ENCODE results near the gene SPINT1.
A peak's percentile ranks its signal among the peaks of the same experiment; 100 is the strongest.

SPINT1 gene

GRCh38 chr15:40843885-40844695 is at the start of gene SPINT1:
Gene SPINT1, plus strand, starts transcription at chr15:40844048. Its CDS starts 507 bp downstream, at chr15:40844555.
- no peak for DNase-seq (ENCODE audit: low spot score)

DNA sequence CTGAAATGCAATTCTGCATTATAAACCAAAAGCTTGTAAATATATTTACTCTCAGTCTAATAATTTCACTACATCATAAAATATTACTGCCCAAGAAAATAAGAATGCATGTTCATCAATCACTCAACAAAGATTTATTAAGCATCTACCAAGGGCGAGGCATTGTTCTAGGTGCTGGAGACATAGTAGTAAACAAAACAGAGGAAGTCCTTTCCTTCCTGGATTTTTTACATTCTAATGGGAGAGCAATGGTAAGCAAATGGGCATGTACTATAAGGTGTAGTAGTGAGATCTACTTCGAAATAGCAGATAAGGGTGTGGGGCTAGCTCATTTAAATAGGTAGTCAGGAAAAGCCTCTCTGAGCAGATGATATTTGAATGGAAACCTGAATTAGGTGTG is 47.8 kb upstream of the SPINT1 start:
- DNase-seq (ENCODE audit: low spot score) = no peak

GRCh38 chr15:40796512-40796911 is 47.3 kb upstream of the SPINT1 start:
- DNase-seq (ENCODE audit: low spot score) = no peak

DNA sequence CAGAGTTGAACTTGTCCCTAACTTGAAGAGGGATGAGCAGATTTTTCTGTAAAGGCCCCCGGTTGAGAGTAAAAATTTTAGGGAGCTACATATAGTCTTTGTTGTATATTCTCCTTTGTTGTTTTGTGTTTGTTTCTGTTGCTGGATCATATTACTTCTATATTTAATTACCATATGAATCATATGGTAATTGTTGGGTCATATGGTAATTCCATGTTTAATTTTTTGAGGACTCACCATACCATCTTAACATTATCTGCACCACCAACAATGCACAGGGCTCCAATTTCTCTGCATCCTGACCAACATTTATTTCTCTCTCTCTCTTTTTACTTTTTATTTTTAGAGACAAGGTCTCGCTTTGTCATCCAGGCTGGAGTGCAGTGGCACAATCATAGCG is 44.3 kb upstream of the SPINT1 start:
- no peak for DNase-seq (ENCODE audit: low spot score)

- no peak for DNase-seq (ENCODE audit: low spot score)
These were observed 40.8 kb upstream of the SPINT1 start for GRCh38 chr15:40803076-40803475.

GRCh38 chr15:40803688-40804087 is 40.2 kb upstream of the SPINT1 start:
- DNase-seq (ENCODE audit: low spot score) = no peak

GRCh38 chr15:40806672-40807027 is 37.2 kb upstream of the SPINT1 start:
- DNase-seq (ENCODE audit: low spot score) = no peak

DNA sequence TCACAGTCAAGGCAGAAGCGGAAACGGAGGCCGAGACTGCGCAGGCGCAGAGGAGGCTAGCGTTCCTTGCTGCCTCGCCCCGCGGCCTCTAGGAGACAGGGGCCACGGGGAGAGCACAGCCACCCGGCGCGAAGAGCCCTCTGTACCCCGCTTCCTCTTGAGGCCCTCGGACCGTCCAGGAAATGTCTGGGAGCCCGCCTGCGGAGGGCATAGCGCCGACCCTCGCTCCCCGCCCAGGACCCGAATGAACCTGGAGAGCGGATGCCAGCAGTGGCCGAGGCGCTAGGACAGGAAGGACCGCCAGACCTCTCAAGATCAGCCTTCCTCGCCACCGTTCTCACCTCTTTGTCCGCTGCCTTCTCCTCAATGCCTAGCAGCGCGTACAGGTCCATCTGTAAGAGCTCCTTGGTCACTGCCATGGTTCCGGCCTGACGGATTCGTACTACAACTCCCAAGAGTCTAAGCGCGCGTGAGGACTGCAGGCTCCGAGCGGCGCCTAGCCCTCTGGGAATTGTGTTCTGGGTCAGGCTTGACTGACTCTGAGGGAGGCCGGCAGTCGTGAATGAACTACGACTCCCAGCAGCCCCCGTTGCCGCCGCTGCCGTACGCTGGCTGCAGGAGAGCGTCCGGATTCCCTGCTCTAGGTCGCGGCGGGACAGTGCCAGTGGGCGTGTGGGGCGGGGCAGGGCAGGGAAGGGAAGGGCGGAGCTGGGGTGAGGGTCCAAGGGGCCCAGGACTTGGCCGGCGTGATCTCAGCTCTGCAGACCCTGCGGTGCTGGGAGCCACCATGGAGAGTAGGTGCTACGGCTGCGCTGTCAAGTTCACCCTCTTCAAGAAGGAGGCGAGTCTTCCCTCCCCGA is 36.6 kb upstream of the SPINT1 start, which contains the start of the genes DNAJC17 and ZFYVE19:
Gene DNAJC17 (minus strand): TSS at position 446 of the 860 bp plus-strand sequence. CDS start 27 bp downstream, at position 419.
Gene ZFYVE19 (plus strand): TSS at position 62 of the 860 bp plus-strand sequence. CDS start 501 bp downstream, at position 563.
- peak; percentile 99 for DNase-seq (ENCODE audit: low spot score)

GRCh38 chr15:40807888-40808461 is 35.9 kb upstream of the SPINT1 start:
- DNase-seq (ENCODE audit: low spot score) = no peak

DNA sequence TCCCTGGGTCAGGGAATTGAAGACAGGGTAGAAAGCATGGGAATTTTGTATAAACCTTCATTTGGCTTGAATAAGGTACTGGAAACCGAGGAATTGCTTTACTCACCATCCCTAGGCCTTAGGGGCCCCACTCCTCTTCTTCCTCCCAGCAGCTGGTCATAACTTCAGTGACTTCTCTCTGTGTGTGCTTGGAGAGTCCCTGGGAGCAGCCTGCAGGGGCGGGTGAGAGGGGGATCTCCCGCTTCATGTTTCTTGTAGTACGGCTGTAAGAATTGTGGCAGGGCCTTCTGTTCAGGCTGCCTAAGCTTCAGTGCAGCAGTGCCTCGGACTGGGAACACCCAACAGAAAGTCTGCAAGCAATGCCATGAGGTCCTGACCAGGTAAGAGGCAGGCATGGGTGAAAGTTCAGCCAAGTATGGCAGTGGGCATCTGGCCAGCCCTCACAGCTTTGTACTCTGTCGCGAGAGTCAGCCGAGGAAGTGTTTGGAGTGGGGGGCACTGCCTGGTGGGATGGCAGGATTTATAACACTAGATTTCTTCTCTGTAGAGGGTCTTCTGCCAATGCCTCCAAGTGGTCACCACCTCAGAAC is 34.9 kb upstream of the SPINT1 start:
- DNase-seq (ENCODE audit: low spot score) = no peak

GRCh38 chr15:40812721-40813425 is 31.0 kb upstream of the SPINT1 start:
- no peak for DNase-seq (ENCODE audit: low spot score)

DNA sequence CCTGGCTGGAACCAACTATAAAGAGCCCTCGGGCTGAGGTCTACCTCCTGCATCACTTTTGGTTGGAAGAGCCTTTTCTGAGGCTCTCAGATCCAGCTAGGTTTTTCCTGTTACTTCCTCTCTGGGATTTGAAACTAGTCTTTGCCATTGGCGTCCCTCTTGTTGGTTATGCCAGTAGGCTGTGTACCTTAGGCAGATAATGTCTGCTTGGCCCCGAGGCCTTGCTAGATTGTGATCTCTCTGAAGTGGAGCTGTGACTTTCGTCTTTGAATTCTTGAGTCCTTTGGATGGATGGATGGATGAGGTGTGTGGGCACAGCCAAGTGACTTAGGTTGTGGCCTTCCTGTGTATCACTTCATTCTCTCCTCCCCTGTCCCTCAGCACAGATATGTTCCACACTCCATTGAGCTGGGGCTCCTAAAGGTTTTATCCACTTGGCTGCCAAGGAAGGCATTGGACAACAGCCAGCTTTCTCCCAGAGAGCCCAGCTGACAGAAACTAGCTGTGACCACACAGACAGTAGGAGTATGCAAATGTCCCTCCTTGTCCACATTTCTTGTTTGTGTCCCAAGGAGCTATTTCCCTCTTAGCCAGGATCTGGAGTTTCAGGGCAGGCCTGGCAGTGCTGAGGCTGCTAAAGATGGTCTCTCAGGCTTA is 28.7 kb upstream of the SPINT1 start:
- no peak for DNase-seq (ENCODE audit: low spot score)

DNA sequence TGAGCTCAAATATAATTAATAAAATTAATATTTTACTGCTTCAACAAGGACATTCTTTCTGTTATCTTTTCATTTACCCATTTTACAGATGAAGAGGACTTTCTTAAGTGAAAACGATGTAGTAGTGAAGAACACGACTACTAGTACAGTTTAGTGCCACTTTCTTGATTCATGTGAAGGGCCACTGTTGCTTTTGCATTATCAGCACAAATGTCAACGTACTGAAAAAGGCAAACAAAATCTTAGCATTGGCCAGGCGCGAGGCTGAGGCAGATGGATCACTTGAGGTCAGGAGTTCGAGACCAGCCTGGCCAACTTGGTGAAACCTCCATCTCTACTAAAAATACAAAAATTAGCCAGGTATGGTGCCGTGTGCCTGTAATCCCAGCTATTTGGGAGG is 24.8 kb upstream of the SPINT1 start:
- DNase-seq (ENCODE audit: low spot score) = no peak

DNA sequence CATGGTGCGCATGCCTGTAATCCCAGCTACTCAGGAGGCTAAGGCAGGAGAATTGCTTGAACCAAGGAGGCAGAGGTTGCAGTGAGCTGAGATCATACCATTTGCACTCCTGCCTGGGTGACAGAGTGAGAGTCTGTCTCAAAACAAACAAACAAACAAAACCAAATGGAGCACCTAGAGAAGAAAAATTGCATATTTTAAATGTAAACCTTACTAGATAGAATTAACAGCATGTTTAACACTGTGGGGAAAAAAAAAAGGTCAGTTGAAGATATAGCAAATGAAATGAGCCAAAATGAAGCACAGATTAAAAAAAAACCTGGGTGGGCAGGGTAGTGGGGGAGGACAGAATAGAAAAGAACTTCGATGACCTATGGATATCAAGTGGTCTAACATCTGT is 22.7 kb upstream of the SPINT1 start:
- no peak for DNase-seq (ENCODE audit: low spot score)

DNA sequence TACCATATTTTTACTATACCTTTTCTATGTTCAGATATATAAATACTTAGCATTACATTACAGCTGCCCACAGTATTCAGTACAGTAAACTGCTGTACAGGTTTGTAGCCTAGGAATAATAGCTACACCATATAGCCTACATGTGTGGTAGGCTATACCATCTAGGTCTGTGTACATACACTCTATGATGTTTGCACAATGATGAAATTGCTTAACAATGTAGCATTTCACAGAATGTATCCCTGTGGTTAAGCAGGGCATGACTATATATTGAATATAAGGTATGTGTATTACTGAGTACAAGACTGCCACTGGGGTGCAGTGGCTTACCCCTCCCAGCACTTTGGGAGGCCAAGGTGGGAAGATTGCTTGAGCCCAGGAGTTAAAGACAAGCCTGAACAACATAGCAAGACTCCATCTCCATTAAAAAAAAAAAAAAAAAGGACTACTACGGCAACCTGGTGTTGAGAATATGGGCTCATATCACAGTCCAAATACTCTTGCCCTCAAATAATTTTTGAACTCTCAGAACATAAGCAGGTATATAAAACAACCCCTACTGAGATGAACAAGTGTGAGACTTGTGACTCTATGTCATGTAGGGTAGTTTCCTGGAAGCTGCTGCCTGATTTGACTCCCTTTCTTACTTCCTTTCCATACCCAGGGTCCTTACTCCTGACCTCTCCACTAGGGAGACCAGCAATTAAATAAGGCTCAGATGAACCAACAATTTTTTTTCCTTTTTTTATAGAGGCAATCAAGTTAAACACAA is 20.1 kb upstream of the SPINT1 start:
- no peak for DNase-seq (ENCODE audit: low spot score)

DNA sequence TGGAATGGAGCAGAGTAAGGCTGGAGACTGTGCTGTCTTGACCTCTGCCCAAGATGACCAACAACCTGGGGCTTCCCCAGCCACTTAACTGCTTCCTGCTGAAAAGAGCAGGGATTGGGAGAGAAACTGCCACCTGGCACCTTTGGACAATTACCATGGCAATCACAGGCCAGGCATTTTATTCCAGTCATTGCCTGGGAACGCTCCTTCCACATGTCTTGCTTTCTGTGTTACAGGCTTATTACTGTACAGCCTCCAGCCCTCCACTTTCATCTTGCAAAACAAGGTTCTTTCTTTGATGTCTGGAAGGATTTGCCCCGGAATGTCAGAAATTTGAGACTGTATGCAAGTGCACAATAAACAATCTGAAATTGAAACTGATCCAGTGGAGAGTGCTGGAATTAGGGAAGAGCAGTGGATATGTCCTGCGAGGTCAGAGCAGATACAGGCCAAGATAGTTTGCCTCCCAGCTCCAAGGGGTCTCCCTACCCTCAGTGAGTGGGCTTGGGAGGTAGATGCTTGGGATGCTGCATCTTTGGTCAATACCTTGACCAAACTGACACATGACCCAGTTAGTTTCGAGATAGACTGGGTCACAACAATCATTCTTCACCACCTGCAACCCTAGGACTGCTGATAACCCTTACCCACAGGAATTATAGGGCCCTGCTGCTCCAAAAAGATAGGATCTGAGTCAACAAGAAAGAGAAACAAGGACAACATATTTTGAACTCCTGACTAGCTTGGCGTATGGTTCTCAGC is 18.0 kb upstream of the SPINT1 start:
- no peak for DNase-seq (ENCODE audit: low spot score)

GRCh38 chr15:40826423-40827075 is 17.3 kb upstream of the SPINT1 start:
- no peak for DNase-seq (ENCODE audit: low spot score)

DNA sequence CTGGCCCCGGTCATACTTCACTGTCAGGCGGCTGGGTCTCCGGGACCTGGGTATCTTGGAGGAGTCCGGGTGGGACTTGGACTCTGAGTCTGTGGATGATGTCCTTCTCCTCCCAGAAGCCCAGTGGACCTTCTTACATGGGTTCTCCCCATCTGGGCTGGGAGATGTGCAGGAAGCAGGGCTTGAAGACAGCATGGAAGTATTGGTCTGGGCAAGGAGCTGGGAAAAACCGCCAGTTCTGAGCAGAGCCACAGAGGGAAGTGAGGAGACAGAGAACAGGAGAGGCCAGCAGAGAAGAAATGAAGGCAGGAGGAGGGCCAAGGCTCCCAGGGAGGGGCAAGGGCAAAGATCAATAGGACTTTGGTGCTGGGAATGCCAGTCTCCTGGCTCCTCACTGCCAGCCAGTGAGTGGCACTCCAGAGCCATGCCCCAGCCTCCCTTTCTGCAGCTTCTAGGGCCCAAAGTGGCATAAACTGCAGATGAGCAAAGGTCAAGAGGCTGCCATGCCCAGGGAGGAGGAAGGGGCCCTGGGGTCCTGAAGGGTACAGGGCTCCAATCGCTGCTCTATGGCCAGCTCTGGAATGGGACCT is 15.3 kb upstream of the SPINT1 start, which contains the start of gene PPP1R14D:
Gene PPP1R14D (minus strand): TSS at position 262 of the 590 bp plus-strand sequence. CDS start 67 bp downstream, at position 195.
- DNase-seq (ENCODE audit: low spot score) = no peak

Measured in globus pallidus (tissue), 1 donor.